Retina (tissue), 1 donor: ENCODE data around the gene ARL6IP4.

Experiments
- DNase-seq: peaks from one replicate; pipeline ENCODE4 v3.0.0-alpha.2; 2016

ARL6IP4 gene

DNA sequence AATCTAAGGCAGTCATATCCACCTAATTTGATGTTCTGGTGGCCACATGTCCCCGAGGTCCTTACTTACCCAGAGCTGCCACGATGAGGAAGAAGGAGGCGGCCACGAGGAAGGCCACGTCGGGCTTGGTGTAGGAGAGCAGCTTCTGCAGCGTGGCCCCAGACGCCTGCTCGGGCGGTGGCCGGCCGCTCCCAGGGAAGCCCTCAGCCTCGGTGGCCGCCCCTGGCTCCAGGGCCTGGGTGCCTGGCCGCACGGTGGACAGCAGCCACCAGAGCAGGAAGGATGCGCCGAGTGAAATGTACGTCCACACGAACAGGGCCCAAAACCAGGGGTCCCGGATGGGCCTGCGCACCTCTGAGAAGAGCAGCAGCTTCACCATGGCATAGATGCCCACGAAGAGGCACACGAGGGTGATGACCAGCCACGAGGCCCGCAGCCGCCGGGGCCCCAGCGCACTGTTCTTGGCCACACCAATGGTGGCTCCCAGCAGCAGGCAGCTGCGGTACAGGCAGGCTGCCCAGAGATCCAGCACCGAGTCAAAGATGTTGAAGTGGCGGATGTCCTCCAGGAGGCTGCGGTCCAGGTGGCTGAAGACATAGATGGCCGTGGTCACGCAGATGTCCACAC is 20.8 kb upstream of the ARL6IP4 start:
- no peak for DNase-seq

DNA sequence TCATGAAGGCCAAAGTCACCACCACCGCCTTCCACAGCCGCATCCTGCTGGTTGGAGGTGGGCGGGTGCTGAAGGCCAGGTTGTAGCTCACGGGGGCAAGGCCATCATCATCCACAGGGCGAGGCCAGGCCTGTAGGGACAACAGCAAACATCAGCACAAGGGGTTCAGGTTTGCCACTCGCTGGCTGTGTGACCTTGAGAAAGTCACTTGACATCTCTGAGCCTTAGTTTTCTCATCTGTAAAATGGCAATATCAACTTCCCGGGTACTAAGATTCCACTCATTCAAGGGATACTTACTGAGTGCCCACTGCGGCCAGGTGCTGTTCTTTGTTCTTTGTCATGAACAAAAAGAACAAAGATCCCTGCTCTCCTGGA is 20.3 kb upstream of the ARL6IP4 start:
- DNase-seq: no peak

DNA sequence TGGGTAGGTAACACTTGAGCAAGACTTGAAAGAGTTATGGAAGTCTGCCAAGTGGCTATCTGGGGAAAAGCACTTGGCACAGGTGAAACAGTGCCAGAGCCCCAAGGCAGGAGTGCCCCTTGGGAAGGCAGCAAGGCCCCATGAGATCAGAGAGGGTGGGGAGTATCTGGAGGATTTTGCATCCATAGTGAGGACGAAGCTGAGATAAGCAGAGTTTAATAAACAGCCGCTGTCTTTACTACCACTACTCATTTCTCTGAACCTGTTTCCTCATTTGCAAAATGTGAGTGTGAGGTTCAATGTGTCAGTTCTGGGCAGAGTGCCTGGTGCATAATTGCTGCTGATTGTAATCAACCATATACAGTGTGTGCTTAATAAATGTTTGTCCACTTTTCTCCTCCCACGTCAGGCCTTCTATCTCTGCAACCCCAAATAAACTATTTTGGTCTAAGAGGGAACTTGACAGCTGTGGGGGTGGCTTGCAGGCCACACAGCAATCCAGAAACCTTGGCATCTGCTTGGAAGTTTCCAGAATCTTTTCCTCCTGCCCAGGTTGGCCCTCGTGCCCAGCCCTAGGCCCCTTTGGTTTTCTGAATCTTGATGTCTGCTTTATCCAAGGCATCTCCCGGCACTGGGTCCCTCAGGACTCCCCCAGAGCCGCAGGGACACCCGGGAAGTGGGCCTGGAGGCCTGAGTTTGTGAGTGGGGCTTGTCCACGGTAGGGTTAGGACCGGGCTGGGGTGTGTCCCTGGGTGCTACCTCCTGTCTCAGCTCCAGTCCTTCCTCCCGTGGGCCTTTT is 18.8 kb upstream of the ARL6IP4 start:
- no peak for DNase-seq

DNA sequence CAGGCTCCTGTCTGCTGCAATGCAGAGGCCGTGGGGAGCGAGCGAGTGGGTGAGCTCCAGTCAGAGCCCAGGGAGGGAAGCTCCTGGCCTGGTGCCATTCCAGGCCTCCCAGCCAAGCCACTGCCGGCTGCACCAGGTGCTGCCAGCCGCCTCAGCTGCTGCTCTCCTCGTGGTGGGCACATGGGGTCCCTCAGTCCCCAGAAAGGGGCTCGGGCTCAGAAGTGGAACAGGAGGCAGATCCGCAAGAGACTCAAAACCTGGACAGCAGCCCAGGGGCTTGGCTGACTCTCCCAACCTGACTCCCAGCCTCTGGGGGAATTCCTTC is 16.6 kb upstream of the ARL6IP4 start:
- DNase-seq: no peak

DNA sequence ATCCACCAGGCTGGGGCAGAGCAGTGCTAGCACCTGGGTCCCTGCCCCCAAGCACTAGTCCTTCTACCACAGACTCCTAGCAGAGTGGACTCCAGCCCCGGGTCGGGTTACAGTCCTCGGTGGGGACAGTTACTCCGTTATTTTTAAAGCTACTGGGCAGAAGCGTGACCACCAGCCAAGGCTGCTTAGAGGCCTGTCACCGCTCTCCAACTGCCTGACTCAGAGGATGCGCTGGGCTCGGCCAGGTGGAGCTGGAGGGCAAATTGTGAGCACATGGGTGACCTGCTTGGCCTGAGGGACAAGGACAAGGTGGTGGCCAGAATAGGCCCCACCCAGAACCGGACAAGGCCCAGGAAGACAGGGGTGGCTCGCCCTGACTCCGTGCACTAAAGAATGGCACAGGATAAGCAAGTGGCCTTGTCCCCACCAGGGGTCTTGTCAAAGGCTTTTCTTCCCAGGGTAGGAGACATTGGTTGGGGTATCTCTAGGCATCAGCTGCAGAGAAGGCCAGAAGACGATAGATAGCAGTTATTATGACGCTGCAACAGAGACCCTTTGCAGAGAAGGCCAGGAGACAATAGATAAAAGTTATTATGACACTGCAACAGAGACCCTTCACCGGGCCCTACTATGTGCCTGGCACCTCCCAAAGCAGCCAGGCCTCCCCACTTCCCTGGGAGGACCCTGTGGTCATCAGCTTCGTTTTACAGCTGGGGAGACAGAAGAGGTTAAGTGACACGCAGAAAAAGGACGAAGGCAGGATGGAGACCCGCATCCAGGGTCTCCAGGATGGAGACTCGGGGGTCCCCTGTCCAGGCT is 15.8 kb upstream of the ARL6IP4 start:
- no peak for DNase-seq

DNA sequence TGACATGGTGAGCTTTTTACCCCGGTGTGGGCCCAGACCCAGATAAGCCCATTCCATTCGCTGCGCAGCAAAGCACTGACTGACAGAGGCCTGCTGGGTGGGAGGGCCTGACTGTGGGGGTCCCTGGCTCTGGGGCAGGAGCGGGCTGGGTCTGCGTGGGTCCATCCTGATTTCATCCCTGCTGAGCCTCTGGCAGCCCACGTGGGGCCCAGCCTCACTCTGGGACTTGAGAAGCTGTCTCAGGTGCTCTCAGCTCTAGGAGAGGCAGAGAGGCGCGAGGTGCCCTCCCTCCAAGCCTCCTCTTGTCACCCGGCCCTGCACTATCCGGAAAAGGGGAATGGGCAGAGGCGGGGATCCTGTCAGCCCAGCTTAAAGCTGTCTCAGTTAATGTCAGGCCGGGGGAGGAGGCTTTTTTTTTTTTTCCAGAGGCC is 15.1 kb upstream of the ARL6IP4 start:
- DNase-seq: no peak

DNA sequence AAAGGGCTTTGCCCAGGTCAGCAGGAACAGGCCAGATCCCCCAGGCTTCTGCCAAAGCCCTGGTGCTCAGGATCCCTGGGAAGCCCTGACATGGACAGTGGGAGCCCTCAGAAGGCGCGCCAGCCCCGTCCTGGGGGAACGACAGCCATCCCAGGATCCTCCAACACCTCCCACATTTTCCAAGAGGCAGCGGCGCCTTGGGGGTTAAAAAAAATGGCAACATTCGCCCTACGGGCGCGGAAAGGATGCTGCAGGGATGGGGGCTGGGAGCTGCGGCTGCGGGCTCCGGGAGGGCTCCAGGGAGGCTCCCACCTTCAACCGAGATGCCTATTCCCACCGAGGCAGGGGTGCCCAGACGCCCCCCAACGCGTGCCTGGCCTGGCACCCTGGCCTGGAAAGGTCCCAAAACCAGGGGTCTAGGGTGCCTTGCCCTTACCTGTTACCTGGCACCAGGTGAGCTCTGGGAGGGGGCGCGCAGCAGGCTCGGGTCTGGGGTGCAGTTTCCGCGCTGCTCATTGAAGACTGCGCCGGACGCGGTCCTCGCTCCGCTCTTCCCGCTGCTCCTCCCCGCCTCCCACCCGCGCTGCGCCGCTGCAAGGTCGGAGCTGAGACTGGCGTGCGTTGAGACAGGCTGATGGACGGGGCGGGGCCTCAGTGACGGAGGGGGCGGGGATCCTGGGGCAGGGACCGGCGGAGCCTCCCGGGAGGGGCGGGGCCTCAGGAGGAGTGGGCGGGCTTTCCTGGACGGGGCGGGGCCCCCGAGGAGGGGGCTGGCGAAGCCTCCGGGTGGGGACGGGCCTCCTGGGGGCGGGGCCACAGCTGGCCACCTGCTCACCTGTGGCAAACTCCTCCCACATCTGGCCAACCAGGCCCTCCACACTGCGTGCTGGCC is 14.4 kb upstream of the ARL6IP4 start, which contains the start of gene ABCB9:
ABCB9 (minus strand) TSS at position 613 of the 892 bp plus-strand sequence. CDS start 6,228 bp downstream, outside the sequence.
- DNase-seq: peak; percentile 83

DNA sequence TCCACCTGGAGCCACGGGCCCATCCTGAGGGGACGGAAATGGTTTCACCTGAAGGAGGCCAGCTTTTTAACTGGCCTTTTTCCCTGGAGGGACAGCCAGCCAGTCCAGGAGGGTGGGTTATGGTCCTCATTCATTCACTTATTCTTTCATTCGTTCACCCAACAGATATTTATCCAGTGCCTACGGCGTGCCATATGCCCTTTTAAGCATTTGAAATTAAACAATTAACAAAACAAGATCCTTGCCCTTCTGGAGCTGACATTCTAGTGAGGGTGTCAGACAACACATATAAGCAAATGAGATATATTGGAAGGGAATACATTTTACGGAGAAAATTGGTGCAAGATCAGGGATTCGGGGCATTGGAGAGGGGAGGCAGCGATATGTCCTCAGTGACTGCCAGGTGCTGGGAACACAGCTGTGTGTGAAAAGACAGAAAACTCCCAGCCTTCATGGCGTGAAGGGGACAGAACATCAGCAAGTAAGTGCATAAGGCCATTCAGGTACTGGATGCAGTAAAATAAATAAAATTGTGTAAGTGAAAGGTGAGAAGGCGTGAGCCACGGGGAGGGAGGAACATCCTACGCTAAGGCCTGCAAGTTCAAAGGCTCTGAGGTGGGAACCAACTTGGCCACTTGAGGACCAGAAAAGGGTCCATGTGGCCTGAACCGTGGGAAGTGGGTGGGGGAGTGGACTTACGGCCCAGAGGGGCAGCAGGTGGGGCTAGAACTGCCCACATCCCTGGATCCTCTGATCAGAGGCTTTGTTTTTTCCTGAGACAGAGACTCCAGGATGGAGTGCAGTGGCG is 13.5 kb upstream of the ARL6IP4 start:
- DNase-seq: no peak

DNA sequence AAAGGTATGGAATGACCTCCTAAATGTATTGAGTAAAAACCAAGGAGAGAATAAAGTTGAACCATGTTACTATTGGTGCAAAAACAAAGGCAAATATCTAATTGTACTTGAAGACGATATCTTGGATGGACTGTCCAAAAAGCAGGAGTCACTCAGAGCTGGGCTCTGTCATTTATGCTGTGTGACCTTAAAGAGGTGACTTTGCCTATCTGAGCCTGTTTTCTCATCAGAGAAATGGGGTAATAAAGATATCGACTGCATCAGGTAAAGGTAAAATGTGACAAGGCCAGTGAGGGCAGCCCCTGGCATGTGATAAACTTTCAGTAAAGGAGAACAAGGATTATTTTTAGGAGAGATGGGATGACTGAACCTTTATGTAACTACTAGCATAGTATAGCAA is 12.4 kb upstream of the ARL6IP4 start:
- DNase-seq: no peak

DNA sequence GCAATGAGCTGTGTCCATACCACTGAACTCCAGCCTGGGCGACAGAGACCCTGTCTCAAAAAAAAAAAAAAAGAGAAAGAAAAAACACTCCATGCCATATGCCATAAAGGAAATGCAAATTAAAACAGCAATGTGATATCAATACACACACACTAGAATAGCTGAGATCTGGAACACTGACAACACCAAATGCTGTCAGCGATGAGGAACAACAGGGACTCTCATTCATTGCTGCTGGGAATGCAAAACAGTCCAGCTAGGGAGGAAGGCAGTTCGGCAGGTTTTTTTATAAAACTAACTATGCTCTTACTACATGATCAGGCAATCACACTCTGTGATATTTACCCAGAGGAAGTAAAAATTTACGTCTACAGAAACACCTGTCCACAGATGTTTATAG is 10.8 kb upstream of the ARL6IP4 start:
- DNase-seq: no peak

DNA sequence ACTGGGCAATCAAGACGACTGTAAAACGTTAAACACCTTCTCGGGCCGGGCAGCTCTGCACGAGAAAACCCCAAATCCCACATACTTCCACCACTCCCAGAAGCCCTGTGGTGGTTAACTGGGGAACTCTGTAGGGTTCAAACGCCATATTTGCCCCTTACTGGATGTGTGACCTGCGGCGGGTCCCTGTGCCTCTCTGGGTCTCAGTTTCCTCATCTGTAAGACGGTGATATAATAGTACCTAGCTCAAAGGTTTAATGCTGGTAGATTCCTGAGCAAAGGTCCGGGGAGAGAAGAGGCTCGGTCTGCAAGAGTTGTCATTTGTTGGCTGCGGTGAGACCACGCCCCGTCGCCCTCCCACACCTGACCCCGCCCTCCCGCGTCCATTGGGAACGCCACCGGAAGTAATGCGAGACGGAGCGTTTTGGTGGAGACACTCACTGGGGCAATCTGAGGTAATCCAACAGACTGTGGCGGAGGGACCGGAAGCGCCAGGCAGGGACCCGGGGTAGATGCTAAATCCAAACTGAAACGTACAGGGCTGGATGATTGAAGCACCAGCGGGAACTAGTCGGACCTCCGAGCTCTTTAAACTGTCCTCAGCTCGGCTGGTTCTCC is 6.1 kb upstream of the ARL6IP4 start:
- peak; percentile 97 for DNase-seq

DNA sequence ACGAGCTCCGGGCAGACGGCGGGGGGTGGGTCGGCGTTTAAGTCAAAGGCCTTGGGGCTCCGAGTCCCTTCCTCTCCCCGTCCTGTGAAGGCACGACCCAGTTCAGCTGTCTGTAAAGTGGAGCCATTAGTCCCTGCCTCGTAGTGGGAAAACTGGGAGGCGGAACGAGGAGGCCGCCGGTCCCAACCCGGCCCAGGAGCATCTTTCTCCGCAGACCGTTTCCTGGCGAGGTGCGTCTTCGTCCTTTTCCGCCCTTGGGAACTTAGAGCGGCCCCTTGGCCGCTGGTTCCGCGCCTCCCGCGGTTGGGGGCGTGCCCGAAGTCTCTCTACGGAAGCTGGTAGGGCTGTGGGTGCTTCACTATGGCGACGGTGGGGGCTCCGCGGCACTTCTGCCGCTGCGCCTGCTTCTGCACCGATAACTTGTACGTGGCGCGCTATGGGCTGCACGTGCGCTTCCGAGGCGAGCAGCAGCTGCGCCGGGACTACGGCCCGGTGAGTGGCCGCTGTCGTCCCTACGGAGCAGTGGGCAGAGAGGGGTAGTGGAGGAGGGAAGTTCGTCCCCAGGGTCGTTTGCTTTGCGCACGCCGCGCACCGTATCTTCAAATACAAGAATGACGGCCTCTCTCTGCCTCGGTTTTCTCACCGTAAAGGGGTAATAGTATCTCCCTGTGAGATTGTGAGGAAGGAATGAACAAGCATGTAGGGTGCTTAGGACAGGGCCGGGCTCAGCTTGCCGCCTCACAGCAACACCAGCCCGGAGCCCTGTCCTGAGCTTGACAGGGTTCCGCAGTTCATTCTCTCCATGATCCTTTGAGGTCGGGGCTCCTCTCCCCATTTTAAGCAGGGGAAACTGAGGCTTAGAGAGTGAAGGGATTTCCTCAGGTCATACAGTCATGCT is 5.3 kb upstream of the ARL6IP4 start, which contains the start of gene OGFOD2:
OGFOD2 (plus strand) TSS at position 353 of the 898 bp plus-strand sequence; CDS start at position 361, 8 bp downstream.
- peak; percentile 96 for DNase-seq

DNA sequence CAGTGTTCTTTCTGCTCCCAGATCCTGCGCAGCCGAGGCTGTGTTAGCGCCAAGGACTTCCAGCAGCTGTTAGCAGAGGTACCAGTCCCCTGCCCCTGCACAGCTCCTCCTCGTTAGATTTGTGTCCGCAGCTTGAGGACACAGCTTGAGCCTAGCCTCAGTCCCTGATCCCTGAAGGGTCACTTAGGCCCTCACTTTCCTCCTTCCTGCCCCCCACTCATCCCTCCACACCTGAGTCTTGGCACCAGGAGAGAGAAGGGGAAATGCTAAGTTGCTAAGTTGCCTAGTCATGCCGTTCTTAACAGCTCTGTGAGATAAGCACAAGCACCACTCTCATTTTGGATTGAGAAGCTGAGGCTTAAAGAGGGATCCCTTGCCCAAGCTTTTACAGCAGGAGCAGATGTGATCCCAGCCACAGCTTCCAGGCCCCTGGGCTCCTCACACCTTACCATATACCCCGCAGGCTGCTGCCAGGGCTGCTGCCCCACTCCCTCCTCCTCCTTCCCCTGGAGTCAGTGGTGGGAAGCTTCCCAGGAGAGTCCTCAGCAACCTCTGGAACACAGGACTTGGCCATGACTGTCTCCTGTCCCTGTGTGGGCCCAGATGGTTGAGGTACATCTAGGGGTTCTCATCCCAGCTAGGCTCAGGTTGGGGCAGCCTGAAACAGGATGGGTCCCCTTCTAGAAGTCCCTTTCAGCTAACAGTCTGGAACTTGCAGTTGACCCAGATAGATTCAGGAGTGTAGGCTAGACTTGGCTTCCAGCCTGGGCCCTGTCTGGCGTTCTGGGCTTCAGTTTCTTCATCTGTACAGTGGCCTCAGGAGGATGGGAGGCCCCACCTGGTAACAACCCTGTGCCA is 4.5 kb upstream of the ARL6IP4 start:
- DNase-seq: no peak

DNA sequence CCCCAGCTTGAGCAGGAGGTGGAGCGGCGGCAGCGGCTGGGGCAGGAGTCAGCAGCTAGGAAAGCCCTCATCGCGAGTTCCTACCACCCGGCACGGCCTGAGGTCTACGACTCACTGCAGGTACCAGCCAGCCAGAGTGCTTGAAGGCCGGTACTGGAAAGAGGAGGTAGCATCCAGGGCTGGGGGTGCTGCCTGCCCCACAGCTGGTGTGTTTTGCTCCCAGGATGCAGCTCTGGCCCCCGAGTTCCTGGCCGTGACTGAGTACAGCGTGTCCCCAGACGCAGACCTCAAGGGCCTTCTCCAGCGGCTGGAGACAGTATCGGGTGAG is 3.9 kb upstream of the ARL6IP4 start:
- no peak for DNase-seq

DNA sequence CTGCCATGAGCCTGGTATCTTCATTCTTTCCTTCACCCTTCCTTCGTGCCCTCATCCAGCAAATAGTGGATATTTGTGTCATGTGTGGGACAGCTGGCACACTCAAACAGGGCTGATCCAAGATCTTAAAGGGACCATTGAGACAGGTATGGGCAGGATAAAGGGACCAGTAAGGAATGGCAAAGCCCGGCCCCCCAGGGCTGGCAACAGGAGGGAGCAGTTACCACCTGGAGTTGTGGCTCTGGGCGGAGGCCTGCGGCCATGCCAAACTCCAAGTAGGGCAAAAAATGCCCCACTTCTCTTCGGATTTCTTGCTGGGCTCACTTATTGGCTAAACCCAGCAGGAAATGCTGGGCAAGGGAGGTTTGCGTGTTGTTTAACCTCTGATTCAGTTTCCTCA is 3.3 kb upstream of the ARL6IP4 start:
- no peak for DNase-seq

DNA sequence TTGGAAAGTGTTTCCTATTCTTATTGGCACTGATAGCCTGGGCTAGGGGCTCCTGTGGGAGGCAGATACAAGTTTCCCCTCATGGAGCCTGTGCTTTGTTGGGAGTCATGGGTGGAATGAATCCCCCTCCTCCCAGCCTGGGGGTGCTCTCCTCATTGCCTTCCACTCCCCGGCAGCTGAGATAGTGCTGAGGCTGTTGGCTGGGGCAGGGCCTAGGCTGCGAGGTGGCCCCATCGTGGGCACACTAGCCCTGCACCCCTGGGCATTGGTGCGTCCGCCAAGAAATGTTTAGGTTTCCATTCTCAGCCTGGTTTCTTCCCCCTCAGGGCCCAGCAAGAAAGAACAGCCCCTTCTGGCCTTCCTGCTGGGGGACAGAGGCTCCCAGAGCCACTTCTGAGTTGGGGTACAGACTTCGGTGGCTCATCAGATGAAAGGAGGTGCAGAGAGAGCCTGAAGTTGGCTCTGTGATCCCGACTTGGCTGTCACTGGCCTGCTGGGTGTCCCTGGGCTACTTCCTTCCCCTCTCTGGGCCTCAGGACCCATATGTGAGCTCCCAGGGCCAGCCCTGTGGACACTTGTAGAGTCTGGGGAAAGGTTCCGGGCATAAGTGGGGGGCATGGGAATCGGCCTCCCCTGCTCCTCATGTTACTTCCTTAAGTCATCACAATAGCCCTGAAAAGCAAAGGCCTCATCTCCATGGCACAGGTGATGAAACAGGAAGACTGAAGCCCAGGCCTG is 2.7 kb upstream of the ARL6IP4 start:
- no peak for DNase-seq

DNA sequence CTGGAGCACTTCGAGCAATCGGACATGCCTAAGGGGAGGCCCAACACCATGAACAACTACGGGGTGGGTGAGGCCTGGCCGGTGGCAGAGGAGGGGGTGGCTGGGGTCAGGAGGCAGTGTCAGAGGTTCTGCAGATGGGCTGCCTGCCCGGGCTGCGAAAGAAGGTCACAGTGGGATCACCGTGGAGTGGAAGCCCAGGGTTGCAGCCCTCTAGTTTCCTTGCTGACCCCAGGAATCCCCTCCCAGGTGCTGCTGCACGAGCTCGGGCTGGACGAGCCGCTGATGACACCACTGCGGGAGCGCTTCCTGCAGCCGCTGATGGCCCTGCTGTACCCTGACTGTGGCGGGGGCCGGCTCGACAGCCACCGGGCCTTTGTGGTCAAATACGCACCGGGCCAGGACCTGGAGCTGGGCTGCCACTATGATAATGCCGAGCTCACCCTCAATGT is 1.9 kb upstream of the ARL6IP4 start:
- DNase-seq: no peak
